ENCODE measurements around the gene WBP1L. TPM values are rescaled to one million over a fixed set of nuclear protein-coding genes. Genes with fewer than 3 reads are reported as not detected.

Gene WBP1L
- total RNA-seq, 1 donor from 2014 or later: 29.6 TPM

DNA sequence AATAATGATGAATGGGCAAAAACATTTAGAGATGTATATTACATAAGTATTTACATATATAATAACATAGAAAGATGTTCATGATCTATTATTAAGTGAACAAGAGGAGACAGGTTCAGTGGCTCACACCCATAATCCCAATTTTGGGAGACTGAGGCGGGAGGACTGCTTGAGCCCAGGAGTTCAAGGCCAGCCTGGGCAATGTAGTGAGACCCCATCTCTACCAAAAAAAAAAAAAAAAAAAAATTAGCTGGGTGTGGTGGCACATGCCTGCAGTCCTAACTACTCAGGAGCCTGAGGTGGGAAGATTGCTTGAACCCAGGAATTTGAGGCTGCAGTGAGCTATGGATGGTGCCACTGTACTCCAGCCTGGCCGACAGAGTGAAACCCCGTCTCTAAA lies 42.0 kb upstream of the WBP1L start:
- Mint-ChIP-seq H3K27me3 (ENCODE audit: unreplicated experiment) (no peaks in the 10 kb centered on the region), H3K4me1 (ENCODE audit: low read depth, unreplicated experiment) (peaks cover 6% of the 10 kb centered on the region), H3K36me3 (ENCODE audit: unreplicated experiment) (peaks cover 6% of the 10 kb centered on the region), H3K4me3 (ENCODE audit: unreplicated experiment) (no peak overlapping the region), H3K9me3 (ENCODE audit: unreplicated experiment) (peaks cover 2% of the 10 kb centered on the region), H3K27ac (ENCODE audit: unreplicated experiment) (no peak overlapping the region)
- TF ChIP-seq, protein P1, sequence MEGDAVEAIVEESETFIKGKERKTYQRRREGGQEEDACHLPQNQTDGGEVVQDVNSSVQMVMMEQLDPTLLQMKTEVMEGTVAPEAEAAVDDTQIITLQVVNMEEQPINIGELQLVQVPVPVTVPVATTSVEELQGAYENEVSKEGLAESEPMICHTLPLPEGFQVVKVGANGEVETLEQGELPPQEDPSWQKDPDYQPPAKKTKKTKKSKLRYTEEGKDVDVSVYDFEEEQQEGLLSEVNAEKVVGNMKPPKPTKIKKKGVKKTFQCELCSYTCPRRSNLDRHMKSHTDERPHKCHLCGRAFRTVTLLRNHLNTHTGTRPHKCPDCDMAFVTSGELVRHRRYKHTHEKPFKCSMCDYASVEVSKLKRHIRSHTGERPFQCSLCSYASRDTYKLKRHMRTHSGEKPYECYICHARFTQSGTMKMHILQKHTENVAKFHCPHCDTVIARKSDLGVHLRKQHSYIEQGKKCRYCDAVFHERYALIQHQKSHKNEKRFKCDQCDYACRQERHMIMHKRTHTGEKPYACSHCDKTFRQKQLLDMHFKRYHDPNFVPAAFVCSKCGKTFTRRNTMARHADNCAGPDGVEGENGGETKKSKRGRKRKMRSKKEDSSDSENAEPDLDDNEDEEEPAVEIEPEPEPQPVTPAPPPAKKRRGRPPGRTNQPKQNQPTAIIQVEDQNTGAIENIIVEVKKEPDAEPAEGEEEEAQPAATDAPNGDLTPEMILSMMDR (IDR thresholded peaks at IDR 0.05; ENCODE audit: partially characterized antibody, unreplicated experiment): no peak
- DNase-seq: no peak

- H3K27me3 Mint-ChIP-seq (ENCODE audit: unreplicated experiment): no peaks in the 10 kb centered on the region
- peaks cover 2% of the 10 kb centered on the region for H3K9me3 Mint-ChIP-seq (ENCODE audit: unreplicated experiment)
- H3K4me1 Mint-ChIP-seq (ENCODE audit: low read depth, unreplicated experiment): peaks cover 6% of the 10 kb centered on the region
- no peak overlapping the region for H3K27ac Mint-ChIP-seq (ENCODE audit: unreplicated experiment)
- no peak overlapping the region for H3K4me3 Mint-ChIP-seq (ENCODE audit: unreplicated experiment)
- TF ChIP-seq, protein P1 (IDR thresholded peaks at IDR 0.05; ENCODE audit: partially characterized antibody, unreplicated experiment): no peak
- peaks cover 1% of the 10 kb centered on the region for H3K36me3 Mint-ChIP-seq (ENCODE audit: unreplicated experiment)
- no peak for DNase-seq
Measured at GRCh38 chr10:102702742-102703141, 41.0 kb upstream of the WBP1L start.

- H3K27ac Mint-ChIP-seq (ENCODE audit: unreplicated experiment): peak overlapping the region; percentile 46
- peaks cover 2% of the 10 kb centered on the region for H3K9me3 Mint-ChIP-seq (ENCODE audit: unreplicated experiment)
- no peak for DNase-seq
- no peaks in the 10 kb centered on the region for H3K36me3 Mint-ChIP-seq (ENCODE audit: unreplicated experiment)
- H3K4me3 Mint-ChIP-seq (ENCODE audit: unreplicated experiment): peak overlapping the region; percentile 47
- no peaks in the 10 kb centered on the region for H3K27me3 Mint-ChIP-seq (ENCODE audit: unreplicated experiment)
- TF ChIP-seq, protein P1 (IDR thresholded peaks at IDR 0.05; ENCODE audit: partially characterized antibody, unreplicated experiment): no peak
- peaks cover 6% of the 10 kb centered on the region for H3K4me1 Mint-ChIP-seq (ENCODE audit: low read depth, unreplicated experiment)
Measured at GRCh38 chr10:102704915-102705314, 38.8 kb upstream of the WBP1L start.

- no peak for DNase-seq
- TF ChIP-seq, protein P1 (IDR thresholded peaks at IDR 0.05; ENCODE audit: partially characterized antibody, unreplicated experiment): no peak
- H3K4me3 Mint-ChIP-seq (ENCODE audit: unreplicated experiment): no peak overlapping the region
- H3K27me3 Mint-ChIP-seq (ENCODE audit: unreplicated experiment): no peaks in the 10 kb centered on the region
- peak overlapping the region; percentile 43 for H3K27ac Mint-ChIP-seq (ENCODE audit: unreplicated experiment)
- H3K36me3 Mint-ChIP-seq (ENCODE audit: unreplicated experiment): no peaks in the 10 kb centered on the region
- peaks cover 6% of the 10 kb centered on the region for H3K4me1 Mint-ChIP-seq (ENCODE audit: low read depth, unreplicated experiment)
- H3K9me3 Mint-ChIP-seq (ENCODE audit: unreplicated experiment): peaks cover 2% of the 10 kb centered on the region
Measured at GRCh38 chr10:102705531-102705930, 38.2 kb upstream of the WBP1L start.

- Mint-ChIP-seq H3K9me3 (ENCODE audit: unreplicated experiment) (peaks cover 7% of the 10 kb centered on the region), H3K4me1 (ENCODE audit: low read depth, unreplicated experiment) (peaks cover 13% of the 10 kb centered on the region), H3K4me3 (ENCODE audit: unreplicated experiment) (no peak overlapping the region), H3K36me3 (ENCODE audit: unreplicated experiment) (no peaks in the 10 kb centered on the region), H3K27ac (ENCODE audit: unreplicated experiment) (no peak overlapping the region), H3K27me3 (ENCODE audit: unreplicated experiment) (peaks cover 5% of the 10 kb centered on the region)
- no peak for DNase-seq
- TF ChIP-seq, protein P1 (IDR thresholded peaks at IDR 0.05; ENCODE audit: partially characterized antibody, unreplicated experiment): no peak
Measured at GRCh38 chr10:102710609-102711008, 33.1 kb upstream of the WBP1L start.

Measured in glutamatergic neuron (in vitro differentiated cells).